IMR-90 (cell line): ENCODE data around the gene GRIK1. TPM values are rescaled to one million over a fixed set of nuclear protein-coding genes. Genes with fewer than 3 reads are reported as not detected.

Source experiments
- ATAC-seq: fragments of 200-7000 bp; cut with Tn5 transposase; 2 replicates; pipeline ENCODE4 v1.9.1; 2020; ENCODE audit warnings: low read depth, mild to moderate bottlenecking, moderate library complexity
- BruUV-seq: library from RNA; stranded (reverse); fragments of 400-500 nt; replicated peaks from 2 replicates; lab custom pipeline; 2021; lab: Mats Ljungman, UMichigan
- CTCF ChIA-PET: fragments of 300-600 bp; formaldehyde crosslinking; extraction: SDS; loops from one replicate; lab custom pipeline; 2021; ENCODE audit warnings: antibody characterized with exemption; lab: Yijun Ruan, JAX
- POLR2A ChIA-PET: fragments of 300-600 bp; sonication (Branson Sonifier 250); formaldehyde crosslinking; loops from one replicate; lab custom pipeline; 2022; ENCODE audit warnings: antibody characterized with exemption; ENCODE audit not compliant: unreplicated experiment; lab: Charles Lee
- DNase-seq: peaks from one replicate; pipeline ENCODE4 v3.0.0; 2013
- H2AFZ ChIP-seq: replicated peaks from 2 replicates; pipeline ENCODE3; 2013; ENCODE audit warnings: low read length, mild to moderate bottlenecking; ENCODE audit not compliant: poor library complexity
- H2AK5ac ChIP-seq: 2 replicates; pipeline ENCODE4 v1.6.1; 2013; ENCODE audit warnings: low read depth, low read length, inconsistent platforms
- H2AK9ac ChIP-seq: replicated peaks from 2 replicates; pipeline ENCODE3; 2013; ENCODE audit warnings: mild to moderate bottlenecking, low read depth, low read length, moderate library complexity; ENCODE audit not compliant: poor library complexity
- H2BK120ac ChIP-seq: 2 replicates; pipeline ENCODE4 v1.6.1; 2013; ENCODE audit warnings: low read depth, low read length, inconsistent platforms
- H2BK15ac ChIP-seq: 3 replicates; pipeline ENCODE4 v1.6.1; 2013; ENCODE audit warnings: low read depth, low read length, inconsistent platforms
- H2BK20ac ChIP-seq: 2 replicates; pipeline ENCODE4 v1.6.1; 2013; ENCODE audit warnings: low read depth, mild to moderate bottlenecking, inconsistent platforms, low read length, moderate library complexity
- H2BK5ac ChIP-seq: 2 replicates; pipeline ENCODE4 v1.6.1; 2013; ENCODE audit warnings: mild to moderate bottlenecking, low read depth, low read length, inconsistent platforms; ENCODE audit not compliant: poor library complexity, severe bottlenecking
- H3K14ac ChIP-seq: replicated peaks from 2 replicates; pipeline ENCODE4 v1.6.1; 2013; ENCODE audit warnings: low read depth, low read length, inconsistent platforms
- H3K18ac ChIP-seq: 2 replicates; pipeline ENCODE4 v1.6.1; 2013; ENCODE audit warnings: low read depth, low read length, control low read depth
- H3K23ac ChIP-seq: 2 replicates; pipeline ENCODE4 v1.6.1; 2013; ENCODE audit warnings: low read depth, low read length, inconsistent platforms
- H3K27ac ChIP-seq: 2 replicates; pipeline ENCODE4 v1.5.1; 2013; ENCODE audit warnings: mild to moderate bottlenecking, control low read depth, low read length; ENCODE audit not compliant: insufficient read depth
- H3K27me3 ChIP-seq: 2 replicates; pipeline ENCODE4 v1.6.1; 2013; ENCODE audit warnings: low read length; ENCODE audit not compliant: control insufficient read depth, insufficient read depth
- H3K36me3 ChIP-seq: 2 replicates; pipeline ENCODE4 v1.6.1; 2013; ENCODE audit warnings: low read length, mixed read lengths; ENCODE audit not compliant: control insufficient read depth, insufficient read depth
- H3K4ac ChIP-seq: 2 replicates; pipeline ENCODE4 v1.6.1; 2013; ENCODE audit warnings: low read depth, low read length, inconsistent platforms
- H3K4me1 ChIP-seq: 2 replicates; pipeline ENCODE4 v1.6.1; 2013; ENCODE audit warnings: low read length, mixed read lengths; ENCODE audit not compliant: control insufficient read depth, insufficient read depth
- H3K4me2 ChIP-seq: 2 replicates; pipeline ENCODE4 v1.6.1; 2013; ENCODE audit warnings: low read depth, mild to moderate bottlenecking, control low read depth, low read length, moderate library complexity
- H3K4me3 ChIP-seq: 2 replicates; pipeline ENCODE4 v1.5.1; 2013; ENCODE audit warnings: low read depth, mild to moderate bottlenecking, control low read depth, low read length, moderate library complexity; ENCODE audit not compliant: insufficient read depth
- H3K56ac ChIP-seq: 2 replicates; pipeline ENCODE4 v1.6.1; 2013; ENCODE audit warnings: low read length, inconsistent platforms; ENCODE audit not compliant: insufficient read depth; ENCODE audit errors: extremely low read depth
- H3K79me1 ChIP-seq, 2 experiments: 2 replicates each; pipeline ENCODE4 v1.6.1; 2013; ENCODE audit warnings: low read length in 2 of 2, inconsistent platforms in 1 of 2, low read depth in 1 of 2
- H3K9ac ChIP-seq: 2 replicates; pipeline ENCODE4 v1.6.1; 2013; ENCODE audit warnings: low read depth, low read length, control low read depth
- H3K9me1 ChIP-seq: 2 replicates; pipeline ENCODE4 v1.6.1; 2013; ENCODE audit warnings: low read length, inconsistent platforms; ENCODE audit not compliant: insufficient read depth
- H3K9me3 ChIP-seq: 2 replicates; pipeline ENCODE4 v1.6.1; 2013; ENCODE audit warnings: low read length; ENCODE audit not compliant: control insufficient read depth, insufficient read depth
- H4K20me1 ChIP-seq: 2 replicates; pipeline ENCODE4 v1.6.1; 2013; ENCODE audit warnings: low read length, inconsistent platforms; ENCODE audit not compliant: insufficient read depth
- H4K5ac ChIP-seq: 2 replicates; pipeline ENCODE4 v1.6.1; 2013; ENCODE audit warnings: mild to moderate bottlenecking, low read depth, low read length, control low read depth
- H4K8ac ChIP-seq, 2 experiments: 2 replicates each; pipeline ENCODE4 v1.6.1; 2013; ENCODE audit warnings: low read depth in 2 of 2, low read length in 2 of 2, control low read depth in 1 of 2, inconsistent platforms in 1 of 2
- H4K91ac ChIP-seq: 2 replicates; pipeline ENCODE4 v1.6.1; 2013; ENCODE audit warnings: low read depth, low read length, inconsistent platforms; ENCODE audit not compliant: insufficient read depth
- BHLHE40 ChIP-seq: fragments of 150-350 bp; IDR thresholded peaks from 2 replicates; pipeline ENCODE4 v1.6.1; 2016; ENCODE audit warnings: mild to moderate bottlenecking, low read depth, low read length
- CEBPB ChIP-seq: IDR thresholded peaks from 2 replicates; pipeline ENCODE4 v1.6.1; 2012; ENCODE audit warnings: low read depth, low read length, improper control_type of control experiment
- CHD1 ChIP-seq: IDR thresholded peaks from 2 replicates; pipeline ENCODE4 v1.6.1; 2012; ENCODE audit warnings: low read depth, low read length, improper control_type of control experiment
- CTCF ChIP-seq: conservative IDR thresholded peaks from 2 replicates; pipeline ENCODE4 v1.5.1; 2012; ENCODE audit warnings: mild to moderate bottlenecking, low read depth, low read length, improper control_type of control experiment
- ELK1 ChIP-seq: fragments of 150-350 bp; IDR thresholded peaks from 2 replicates; pipeline ENCODE4 v1.6.1; 2016; ENCODE audit warnings: low read depth, mild to moderate bottlenecking, low read length, moderate library complexity, borderline replicate concordance
- MXI1 ChIP-seq: IDR thresholded peaks from 2 replicates; pipeline ENCODE4 v1.6.1; 2012; ENCODE audit warnings: low read depth, mild to moderate bottlenecking, low read length, moderate library complexity, borderline replicate concordance
- NFE2L2 ChIP-seq: fragments of 150-350 bp; IDR thresholded peaks from 2 replicates; pipeline ENCODE4 v1.6.1; 2016; ENCODE audit warnings: low read depth, mild to moderate bottlenecking, low read length
- POLR2A ChIP-seq: IDR thresholded peaks from 2 replicates; pipeline ENCODE4 v1.6.1; 2012; ENCODE audit warnings: mild to moderate bottlenecking, low read depth, low read length
- SMC3 ChIP-seq: fragments of 150-350 bp; IDR thresholded peaks from 2 replicates; pipeline ENCODE4 v1.6.1; 2016; ENCODE audit warnings: low read depth, mild to moderate bottlenecking, antibody characterized with exemption, low read length, moderate library complexity
- USF2 ChIP-seq: fragments of 150-350 bp; IDR thresholded peaks from 2 replicates; pipeline ENCODE4 v1.6.1; 2017; ENCODE audit warnings: mild to moderate bottlenecking, antibody characterized with exemption, low read length, low read depth
- WGBS, 2 experiments: methylation state at CpG; one replicate each; pipeline versions ENCODE4 v1.1.5 to v1.1.7; 2013; ENCODE audit warnings: missing lambda C conversion rate in 2 of 2; ENCODE audit not compliant: insufficient read length in 1 of 2; ENCODE audit errors: extremely low coverage in 2 of 2; 5-methylcytosine and 5-hydroxymethylcytosine counted together
- dilution Hi-C: fragments of 300-500 bp; cut with HindIII; formaldehyde crosslinking; loops from one replicate; pipeline ENCODE4 v1.14.3; 2018; ENCODE audit warnings: low sequenced_read_pairs; ENCODE audit not compliant: unreplicated experiment
- in situ Hi-C: fragments of 300-500 bp; cut with MboI; formaldehyde crosslinking; loops from 3 replicates; pipeline ENCODE4 v1.14.3; 2019; ENCODE audit warnings: low sequenced_read_pairs, inconsistent platforms, mixed read lengths
- intact Hi-C: fragments of 100-400 bp; cut with micrococcal nuclease; formaldehyde crosslinking; loops from 2 replicates; pipeline ENCODE4 v1.10.0; 2022
- polyA plus RNA-seq, 3 experiments: library from polyadenylated mRNA; depleted of rRNA; stranded (reverse); fragments of >200 nt; gene quantifications; 2 replicates each; pipeline ENCODE4 v1.2.3, GENCODE V29; 2012; ENCODE audit warnings: low replicate concordance in 1 of 3
- total RNA-seq: library from RNA; depleted of rRNA; stranded (reverse); fragments of >200 nt; gene quantifications from 2 replicates; pipeline ENCODE4 v1.2.3, GENCODE V29; 2012

GRIK1 gene
- total and polyA plus RNA-seq, 2 of the 4 experiments (the other 2 are of a cell fraction) = not detected

GRCh38 chr21:29832217-29832616 lies 107.6 kb downstream of the GRIK1 start:
- no peak overlapping the region for H2BK15ac ChIP-seq
- no peak overlapping the region for H4K91ac ChIP-seq
- no peak overlapping the region for H3K14ac ChIP-seq
- H3K27me3 ChIP-seq = no peaks in the 10 kb centered on the region
- no peak overlapping the region for H2BK5ac ChIP-seq
- in situ Hi-C loops = no loop called here
- ChIA-PET CTCF (no interaction called here), POLR2A (no interaction called here)
- no peak for ATAC-seq
- no CpG with 5 or more reads among the region's 2 CpGs for WGBS, 2 experiments
- no TSS peak for BruUV-seq
- H2AK5ac ChIP-seq = no peak overlapping the region
- intact Hi-C loops = no loop called here
- no peak overlapping the region for H2AK9ac ChIP-seq
- TF ChIP-seq SMC3 (no peak), CHD1 (no peak), POLR2A (no peak), MXI1 (no peak), ELK1 (no peak), BHLHE40 (no peak), USF2 (no peak), CEBPB (no peak), CTCF (no peak), NFE2L2 (no peak)
- no peak overlapping the region for H3K23ac ChIP-seq
- H4K20me1 ChIP-seq = no peaks in the 10 kb centered on the region
- H4K8ac ChIP-seq = no peak overlapping the region
- no peak overlapping the region for H3K4me3 ChIP-seq
- H3K4ac ChIP-seq = no peak overlapping the region
- H2AFZ ChIP-seq = no peak overlapping the region
- DNase-seq = no peak
- no peaks in the 10 kb centered on the region; the same call in 1 of the 2 replicates for H3K9me3 ChIP-seq
- dilution Hi-C loops = no loop called here
- no peak overlapping the region for H3K18ac ChIP-seq
- no peak overlapping the region for H3K27ac ChIP-seq
- H3K56ac ChIP-seq = no peak overlapping the region
- no peak overlapping the region for H2BK20ac ChIP-seq
- H3K4me1 ChIP-seq = no peaks in the 10 kb centered on the region
- no peak overlapping the region for H3K4me2 ChIP-seq
- no peaks in the 10 kb centered on the region for H3K36me3 ChIP-seq
- no peak overlapping the region for H2BK120ac ChIP-seq
- H4K5ac ChIP-seq = no peak overlapping the region
- no peak overlapping the region for H3K9ac ChIP-seq
- no peaks in the 10 kb centered on the region for H3K79me1 ChIP-seq
- H3K9me1 ChIP-seq = no peaks in the 10 kb centered on the region
